ENCODE data around the gene STK17A. TPM values are rescaled to one million over a fixed set of nuclear protein-coding genes. Genes with fewer than 3 reads are reported as not detected.

STK17A gene
- total and polyA plus RNA-seq, 9 donors: 9.9 to 19.9 (median 12.7) TPM

- 70 to 76% (median 76%) methylated on average over 3 of the region's 3 CpGs for WGBS, 3 donors
- intact Hi-C loops (cut with DNase I): no loop called here
- H3K9me3 ChIP-seq: no peaks in the 10 kb centered on the region
- no peaks in the 10 kb centered on the region for H3K4me1 ChIP-seq (ENCODE audit: insufficient read depth)
- no peak for DNase-seq
- H3K36me3 ChIP-seq: no peaks in the 10 kb centered on the region
- no peak overlapping the region for H3K4me3 ChIP-seq
- TF ChIP-seq CTCF (IDR thresholded peaks at IDR 0.05) (no peak), POLR2A (IDR thresholded peaks at IDR 0.05) (no peak), EP300 (IDR thresholded peaks at IDR 0.05) (no peak)
- H3K27ac ChIP-seq: no peak overlapping the region
- H3K27me3 ChIP-seq: no peaks in the 10 kb centered on the region
These were observed 28.9 kb upstream of the STK17A start for GRCh38 chr7:43553999-43554398.

DNA sequence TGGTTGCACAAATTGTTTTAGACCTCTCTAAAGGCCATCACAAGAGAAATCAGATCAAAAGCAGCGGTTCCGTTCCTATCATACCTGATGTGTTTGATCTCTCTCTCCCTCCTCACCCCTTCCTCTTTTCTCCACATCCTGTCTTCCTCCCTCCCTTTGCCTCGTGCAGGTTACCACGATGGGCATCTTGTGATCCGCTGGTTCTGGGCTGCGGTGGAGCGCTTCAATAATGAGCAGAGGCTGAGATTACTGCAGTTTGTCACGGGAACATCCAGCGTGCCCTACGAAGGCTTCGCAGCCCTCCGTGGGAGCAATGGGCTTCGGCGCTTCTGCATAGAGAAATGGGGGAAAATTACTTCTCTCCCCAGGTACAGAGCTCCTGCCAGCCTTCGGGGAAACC is 28.5 kb upstream of the STK17A start:
- DNase-seq: no peak
- H3K36me3 ChIP-seq: no peaks in the 10 kb centered on the region
- H3K27ac ChIP-seq: no peak overlapping the region
- no peak overlapping the region for H3K4me3 ChIP-seq
- intact Hi-C loops (cut with DNase I): no loop called here
- 89 to 94% (median 90%) methylated on average over 15 of the region's 15 CpGs for WGBS, 3 donors
- no peaks in the 10 kb centered on the region for H3K9me3 ChIP-seq
- TF ChIP-seq POLR2A (IDR thresholded peaks at IDR 0.05) (no peak), EP300 (IDR thresholded peaks at IDR 0.05) (no peak), CTCF (IDR thresholded peaks at IDR 0.05) (no peak)
- no peaks in the 10 kb centered on the region for H3K27me3 ChIP-seq
- H3K4me1 ChIP-seq (ENCODE audit: insufficient read depth): no peaks in the 10 kb centered on the region

- TF ChIP-seq EP300 (IDR thresholded peaks at IDR 0.05) (no peak), CTCF (IDR thresholded peaks at IDR 0.05) (no peak), POLR2A (IDR thresholded peaks at IDR 0.05) (no peak)
- H3K4me1 ChIP-seq (ENCODE audit: insufficient read depth): no peaks in the 10 kb centered on the region
- intact Hi-C loops (cut with DNase I): no loop called here
- DNase-seq: no peak
- H3K27me3 ChIP-seq: no peaks in the 10 kb centered on the region
- H3K27ac ChIP-seq: no peak overlapping the region
- H3K9me3 ChIP-seq: no peaks in the 10 kb centered on the region
- 85 to 87% (median 86%) methylated on average over 7 of the region's 7 CpGs for whole genome bisulfite sequencing, 3 donors
- no peak overlapping the region for H3K4me3 ChIP-seq
- H3K36me3 ChIP-seq: no peaks in the 10 kb centered on the region
These were observed 24.9 kb upstream of the STK17A start for GRCh38 chr7:43557831-43558495.

DNA sequence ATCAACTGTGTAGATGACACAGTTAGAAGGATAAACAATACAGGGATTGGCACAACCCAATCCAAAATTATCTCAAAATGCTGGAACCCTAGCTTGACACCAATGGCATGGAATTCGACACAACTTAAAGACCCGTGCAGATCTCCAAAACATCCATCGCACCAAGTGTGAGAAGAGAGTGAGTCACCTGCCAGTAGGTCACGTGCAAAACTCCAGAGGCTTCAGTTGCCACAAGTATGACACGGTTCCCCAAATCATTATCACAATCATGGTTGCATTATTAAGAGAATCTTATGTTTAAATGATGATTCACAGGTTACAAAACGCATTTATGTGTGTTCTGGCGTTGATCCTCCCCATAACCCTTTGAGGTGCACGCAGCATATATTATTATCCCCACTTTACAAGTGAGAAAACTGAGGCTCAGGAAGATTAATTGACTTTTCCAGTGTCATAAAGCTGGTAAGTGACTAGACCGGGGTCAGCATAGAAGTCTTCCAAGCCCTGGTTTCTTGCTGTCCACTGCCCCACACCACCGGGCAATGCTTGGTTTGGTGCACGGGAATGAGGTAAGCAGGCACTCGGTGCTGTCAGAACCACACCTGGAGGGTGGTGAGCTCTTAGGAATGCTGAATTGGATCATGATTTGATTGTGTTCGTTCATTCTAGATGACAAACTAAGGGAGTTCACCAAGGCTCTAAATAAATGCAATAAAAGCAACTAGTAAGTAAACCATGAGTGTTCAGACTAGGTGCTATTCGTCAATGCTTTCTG is 23.6 kb upstream of the STK17A start:
- no peaks in the 10 kb centered on the region for H3K36me3 ChIP-seq
- H3K4me3 ChIP-seq: no peak overlapping the region
- no peaks in the 10 kb centered on the region for H3K9me3 ChIP-seq
- TF ChIP-seq EP300 (IDR thresholded peaks at IDR 0.05) (no peak), POLR2A (IDR thresholded peaks at IDR 0.05) (no peak), CTCF (IDR thresholded peaks at IDR 0.05) (no peak)
- no peaks in the 10 kb centered on the region for H3K27me3 ChIP-seq
- H3K4me1 ChIP-seq (ENCODE audit: insufficient read depth): no peaks in the 10 kb centered on the region
- no peak for DNase-seq
- no peak overlapping the region for H3K27ac ChIP-seq
- 90 to 95% (median 92%) methylated on average over 14 of the region's 14 CpGs for WGBS, 3 donors
- intact Hi-C loops (cut with DNase I): no loop called here

Data from ovary (tissue), 9 donors.